Measurements from ENCODE around the gene NAALADL2.

NAALADL2 gene

GRCh38 chr3:174959556-174960065 is 100.5 kb downstream of the NAALADL2 start:
- in situ Hi-C loops (cut with MboI; ENCODE audit: low sequenced_read_pairs), result no loop called here

DNA sequence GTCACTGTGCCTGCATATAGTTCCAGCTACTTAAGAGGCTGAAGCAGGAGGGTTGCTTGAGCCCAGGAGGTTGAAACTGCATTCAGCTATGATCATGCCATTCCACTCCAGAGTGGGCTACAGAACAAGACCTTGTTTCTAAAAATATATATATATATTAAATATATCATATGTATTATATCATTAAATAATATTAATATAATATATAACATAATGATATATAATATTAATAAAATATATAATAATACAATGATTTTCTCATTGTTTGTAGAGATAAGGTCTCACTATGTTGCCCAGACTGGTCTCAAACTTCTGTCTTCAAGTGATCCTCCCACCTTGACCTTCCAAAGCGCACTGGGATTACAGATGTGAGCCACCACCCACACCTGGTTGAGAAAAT is 101.8 kb downstream of the NAALADL2 start:
- in situ Hi-C loops (cut with MboI; ENCODE audit: low sequenced_read_pairs), result no loop called here

GRCh38 chr3:174973465-174973864 is 114.3 kb downstream of the NAALADL2 start:
- in situ Hi-C loops (cut with MboI; ENCODE audit: low sequenced_read_pairs), result no loop called here

- in situ Hi-C loops (cut with MboI; ENCODE audit: low sequenced_read_pairs), result no loop called here
These were observed 127.6 kb downstream of the NAALADL2 start for GRCh38 chr3:174986685-174987084.

- in situ Hi-C loops (cut with MboI; ENCODE audit: low sequenced_read_pairs), result no loop called here
These were observed 142.0 kb downstream of the NAALADL2 start for GRCh38 chr3:175001091-175001490.

- in situ Hi-C loops (cut with MboI; ENCODE audit: low sequenced_read_pairs), result no loop called here
These were observed 143.6 kb downstream of the NAALADL2 start for GRCh38 chr3:175002732-175003143.

- in situ Hi-C loops (cut with MboI; ENCODE audit: low sequenced_read_pairs), result no loop called here
These were observed 144.5 kb downstream of the NAALADL2 start for GRCh38 chr3:175003590-175003989.

DNA sequence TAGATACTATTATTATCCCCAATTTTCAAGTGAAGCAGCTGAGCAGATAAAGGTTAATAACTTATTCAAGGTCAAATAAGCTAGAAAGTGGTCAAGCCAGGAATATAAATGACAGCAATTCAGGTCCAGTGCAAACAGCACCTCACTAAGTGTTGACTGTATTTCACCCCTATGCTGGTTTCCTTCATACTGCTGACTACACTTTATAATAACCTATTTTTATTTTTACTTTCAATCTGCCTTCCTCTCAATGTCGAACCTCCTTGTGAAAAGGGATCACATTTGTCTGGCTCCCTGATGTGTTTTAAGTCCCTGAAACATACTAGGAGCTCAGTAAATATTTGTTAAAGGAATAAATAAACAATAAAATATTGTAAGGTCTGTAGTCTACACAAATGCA is 146.1 kb downstream of the NAALADL2 start:
- in situ Hi-C loops (cut with MboI; ENCODE audit: low sequenced_read_pairs), result no loop called here

DNA sequence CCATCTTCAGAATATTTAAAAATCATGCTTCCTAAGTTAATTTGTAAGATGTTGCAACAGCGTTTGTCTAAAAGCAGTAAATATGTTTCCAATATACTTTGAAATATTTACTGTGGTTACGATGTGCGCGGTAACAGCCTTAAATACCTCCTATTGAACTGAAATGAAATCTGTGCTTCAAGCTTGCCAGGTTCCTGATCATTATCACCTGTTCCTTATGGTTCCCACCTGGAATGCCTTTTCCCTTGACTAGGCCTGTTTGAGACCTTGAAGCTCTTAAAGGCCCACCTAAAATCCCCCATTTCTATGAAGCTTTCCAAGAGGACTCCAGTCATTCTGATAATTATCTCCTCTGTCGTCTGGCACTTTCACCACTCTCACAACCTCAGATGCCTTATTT is 146.7 kb downstream of the NAALADL2 start:
- in situ Hi-C loops (cut with MboI; ENCODE audit: low sequenced_read_pairs), result no loop called here

GRCh38 chr3:175007306-175007705 is 148.2 kb downstream of the NAALADL2 start:
- in situ Hi-C loops (cut with MboI; ENCODE audit: low sequenced_read_pairs), result no loop called here

DNA sequence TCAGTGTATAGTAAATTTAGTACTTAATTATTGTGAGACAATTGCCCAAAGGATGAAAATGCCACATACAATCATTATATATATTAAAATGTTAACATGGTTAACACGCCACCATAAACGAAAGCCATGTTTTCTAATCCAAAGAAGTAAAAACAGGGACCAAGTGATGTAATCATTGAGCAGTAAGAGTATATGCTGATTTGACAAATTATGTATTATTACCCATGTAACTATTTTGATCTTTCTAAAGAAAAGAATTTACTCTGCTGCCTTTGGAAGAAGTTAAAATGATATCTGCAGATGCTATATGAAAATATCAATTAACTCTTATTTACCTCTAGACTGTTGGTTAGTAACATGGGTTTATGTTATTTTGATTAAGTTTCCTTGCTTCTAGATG is 150.2 kb downstream of the NAALADL2 start:
- in situ Hi-C loops (cut with MboI; ENCODE audit: low sequenced_read_pairs), result no loop called here

DNA sequence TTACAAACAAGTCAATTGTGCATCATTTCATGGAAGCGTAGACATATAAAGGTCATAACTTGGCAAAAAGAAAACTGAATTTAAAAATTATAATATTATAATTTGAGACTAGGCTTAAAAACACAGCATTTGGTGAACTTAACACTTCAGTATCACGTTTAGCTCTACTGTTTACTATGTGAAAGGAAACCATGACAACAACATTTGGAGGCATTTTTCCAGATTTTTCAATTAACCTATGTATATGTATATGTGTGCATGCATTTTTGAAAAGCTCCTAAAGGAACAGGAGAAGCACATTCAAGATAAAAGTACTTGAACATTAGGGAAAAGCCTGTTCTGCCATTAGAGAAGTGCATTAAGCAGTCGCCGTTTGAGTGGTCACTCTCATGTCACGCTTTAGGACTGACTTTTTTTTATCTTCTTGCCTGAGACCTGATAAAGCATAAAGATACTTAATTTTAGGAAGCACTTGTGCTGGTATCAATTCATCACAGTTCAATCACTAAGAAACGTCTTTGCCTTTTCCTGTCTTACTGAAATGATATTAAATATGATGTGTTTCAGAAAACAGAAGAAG is 156.0 kb downstream of the NAALADL2 start:
- in situ Hi-C loops (cut with MboI; ENCODE audit: low sequenced_read_pairs), result no loop called here

GRCh38 chr3:175018946-175019727 is 160.0 kb downstream of the NAALADL2 start:
- in situ Hi-C loops (cut with MboI; ENCODE audit: low sequenced_read_pairs), result no loop called here

DNA sequence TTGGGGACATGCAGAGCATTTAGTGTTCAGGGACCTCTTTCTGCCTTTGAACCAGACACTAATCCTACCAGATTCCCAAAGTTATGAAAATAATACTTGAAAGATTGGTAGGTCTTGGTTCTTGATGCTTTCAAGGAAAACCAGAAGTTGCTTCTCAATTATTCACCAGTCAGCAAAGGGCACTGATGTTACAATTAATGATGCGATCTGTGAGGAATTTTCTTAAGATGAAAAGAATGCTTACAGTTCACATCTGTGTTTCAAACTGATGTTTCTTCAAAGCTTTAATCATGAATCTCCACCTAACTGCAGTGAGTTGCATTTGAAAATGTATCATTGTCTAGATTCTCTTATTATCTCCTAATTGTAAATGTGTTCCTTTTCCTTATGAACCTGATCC is 161.0 kb downstream of the NAALADL2 start:
- in situ Hi-C loops (cut with MboI; ENCODE audit: low sequenced_read_pairs), result no loop called here

GRCh38 chr3:175029828-175030227 is 170.7 kb downstream of the NAALADL2 start:
- in situ Hi-C loops (cut with MboI; ENCODE audit: low sequenced_read_pairs), result no loop called here

GRCh38 chr3:175039875-175040274 is 180.7 kb downstream of the NAALADL2 start:
- in situ Hi-C loops (cut with MboI; ENCODE audit: low sequenced_read_pairs), result no loop called here

DNA sequence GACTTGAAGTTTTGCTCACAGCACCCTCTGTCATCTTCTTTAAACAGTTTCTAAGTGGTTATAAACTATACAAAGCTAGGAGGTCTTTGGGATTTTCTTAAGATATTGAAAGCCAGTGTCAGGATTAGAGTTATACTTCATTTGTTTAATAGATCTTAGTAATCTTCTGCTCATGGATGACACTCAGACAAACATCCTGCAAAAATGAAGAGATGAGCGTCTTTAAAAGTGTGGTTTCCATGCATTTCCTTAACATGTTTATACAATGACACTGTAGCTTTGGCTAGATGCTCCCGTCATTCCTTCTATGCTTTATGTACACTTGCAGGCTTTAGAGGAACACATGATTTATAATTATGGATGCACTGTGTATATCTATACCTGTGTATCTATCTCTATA is 182.2 kb downstream of the NAALADL2 start:
- in situ Hi-C loops (cut with MboI; ENCODE audit: low sequenced_read_pairs), result no loop called here

GRCh38 chr3:175046601-175047000 is 187.5 kb downstream of the NAALADL2 start:
- in situ Hi-C loops (cut with MboI; ENCODE audit: low sequenced_read_pairs), result no loop called here

DNA sequence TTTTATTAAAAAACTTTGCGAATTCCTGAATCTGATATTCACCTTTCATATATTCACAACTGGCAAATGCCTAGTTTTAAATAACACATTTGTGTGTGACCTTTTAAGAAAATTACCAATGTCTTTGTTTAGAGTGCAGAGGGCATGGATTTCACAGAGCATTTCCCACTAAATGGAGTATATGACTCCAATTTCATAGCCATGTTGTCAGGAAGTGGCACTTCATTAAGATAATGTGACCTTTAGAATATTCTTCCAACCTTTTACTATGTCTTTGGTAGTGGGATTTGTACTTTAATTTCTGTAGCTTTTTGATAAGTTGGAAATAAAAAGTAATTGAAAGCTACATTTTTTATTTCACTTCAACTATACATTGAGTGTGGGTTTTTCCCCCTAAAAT is 188.7 kb downstream of the NAALADL2 start:
- in situ Hi-C loops (cut with MboI; ENCODE audit: low sequenced_read_pairs), result no loop called here

- in situ Hi-C loops (cut with MboI; ENCODE audit: low sequenced_read_pairs), result no loop called here
These were observed 198.3 kb downstream of the NAALADL2 start for GRCh38 chr3:175057401-175057800.

DNA sequence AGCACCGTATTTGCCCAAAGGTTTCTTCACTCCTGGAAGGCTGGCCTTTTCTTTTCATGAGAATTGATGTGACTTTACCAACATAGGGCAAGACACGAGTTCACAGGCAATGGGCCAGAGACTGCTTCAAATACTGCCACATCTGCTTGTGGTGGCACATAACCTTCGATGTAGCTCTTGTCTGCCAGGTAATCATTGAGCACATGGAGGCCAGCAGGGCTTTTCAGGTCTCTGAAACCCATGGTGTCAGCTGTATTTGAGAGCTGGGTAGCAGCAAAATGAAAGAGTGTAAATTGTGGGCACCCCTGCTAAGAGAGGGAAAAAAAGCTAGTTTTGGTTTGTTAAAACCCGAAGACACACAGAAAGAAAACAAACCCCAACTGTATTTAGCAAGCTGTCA is 200.7 kb downstream of the NAALADL2 start:
- in situ Hi-C loops (cut with MboI; ENCODE audit: low sequenced_read_pairs), result no loop called here

DNA sequence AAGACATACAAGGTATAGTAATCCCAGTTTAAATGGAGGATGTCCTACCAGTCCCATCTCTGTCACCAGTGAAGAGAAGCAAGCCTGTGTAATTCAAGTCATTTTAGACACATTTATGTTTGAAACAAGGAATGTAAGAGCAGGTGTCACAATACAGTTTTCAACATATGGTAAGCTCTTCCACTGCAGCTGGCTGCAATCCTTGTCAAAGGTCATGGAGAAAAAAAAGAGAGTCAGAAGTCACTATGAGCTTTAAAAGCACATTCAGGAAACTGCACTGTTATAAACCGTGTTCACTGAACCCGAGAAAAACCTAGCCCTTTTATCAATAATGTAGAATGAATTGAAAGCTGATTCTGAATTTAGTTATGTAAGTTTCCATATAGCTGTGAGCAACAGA is 206.4 kb downstream of the NAALADL2 start:
- in situ Hi-C loops (cut with MboI; ENCODE audit: low sequenced_read_pairs), result no loop called here

All from HL-60/S4 treated with phorbol 12-myristate 13-acetate at 8.2 ng/mL for 4 days and 3 days (cell line).